CD8-positive, alpha-beta memory T cell (primary cell): ENCODE results near the gene IMP4. TPM values are rescaled to one million over a fixed set of nuclear protein-coding genes. Genes with fewer than 3 reads are reported as not detected.

Experiments used
- CTCF ChIA-PET: fragments of 350-600 bp; sonication (Branson Sonifier 250); formaldehyde crosslinking; loops from one replicate; lab custom pipeline; 2021; ENCODE audit warnings: antibody characterized with exemption; lab: Charles Lee
- POLR2A ChIA-PET: fragments of 350-600 bp; sonication (Branson Sonifier 250); formaldehyde crosslinking; loops from one replicate; lab custom pipeline; 2021; ENCODE audit warnings: antibody characterized with exemption; lab: Charles Lee
- DNase-seq, 5 donors: peaks; one replicate each; pipeline versions ENCODE4 v3.0.0 to v3.0.0-alpha.2; 2020 to 2022; ENCODE audit warnings: mixed read lengths in 1 of 5
- H3K27ac ChIP-seq: one replicate; pipeline ENCODE4 v1.7.0; 2013; ENCODE audit warnings: low read depth, mild to moderate bottlenecking, low read length, moderate library complexity
- H3K27me3 ChIP-seq: 2 replicates; pipeline ENCODE4 v1.7.0; 2013; ENCODE audit warnings: low read length, mild to moderate bottlenecking; ENCODE audit not compliant: insufficient read depth, poor library complexity, severe bottlenecking
- H3K36me3 ChIP-seq: 2 replicates; pipeline ENCODE4 v1.7.0; 2013; ENCODE audit warnings: mild to moderate bottlenecking, low read length, moderate library complexity; ENCODE audit not compliant: insufficient read depth
- H3K4me1 ChIP-seq: 2 replicates; pipeline ENCODE4 v1.7.0; 2013; ENCODE audit warnings: mild to moderate bottlenecking, low read length, moderate library complexity; ENCODE audit not compliant: insufficient read depth
- H3K4me3 ChIP-seq: 2 replicates; pipeline ENCODE4 v1.7.0; 2013; ENCODE audit warnings: mild to moderate bottlenecking, low read length
- H3K9me3 ChIP-seq: 2 replicates; pipeline ENCODE4 v1.7.0; 2013; ENCODE audit warnings: mild to moderate bottlenecking, low read length
- H3K27ac Mint-ChIP-seq, 8 donors: one replicate each; pipeline ENCODE4 v1.8.0; 2020 to 2021; ENCODE audit warnings: mixed read lengths in 8 of 8, mild to moderate bottlenecking in 6 of 8, inconsistent platforms in 3 of 8, moderate library complexity in 3 of 8
- H3K27me3 Mint-ChIP-seq, 2 donors: one replicate each; pipeline ENCODE4 v1.8.0; 2020 to 2021; ENCODE audit warnings: mixed read lengths in 2 of 2, mild to moderate bottlenecking in 1 of 2, moderate library complexity in 1 of 2
- H3K36me3 Mint-ChIP-seq, 3 donors: one replicate each; pipeline ENCODE4 v1.8.0; 2020 to 2021; ENCODE audit warnings: mixed read lengths in 3 of 3, inconsistent platforms in 1 of 3, mild to moderate bottlenecking in 1 of 3
- H3K4me1 Mint-ChIP-seq, 3 donors: one replicate each; pipeline ENCODE4 v1.8.0; 2020 to 2021; ENCODE audit warnings: mixed read lengths in 3 of 3, inconsistent platforms in 1 of 3, mild to moderate bottlenecking in 1 of 3
- H3K4me3 Mint-ChIP-seq, 7 donors: one replicate each; pipeline ENCODE4 v1.8.0; 2020 to 2021; ENCODE audit warnings: mixed read lengths in 7 of 7, mild to moderate bottlenecking in 6 of 7, moderate library complexity in 4 of 7, inconsistent platforms in 2 of 7
- H3K9me3 Mint-ChIP-seq, 5 donors: one replicate each; pipeline ENCODE4 v1.8.0; 2020 to 2022; ENCODE audit warnings: mixed read lengths in 5 of 5, mild to moderate bottlenecking in 3 of 5, moderate library complexity in 2 of 5, inconsistent platforms in 1 of 5
- polyA plus RNA-seq: library from polyadenylated mRNA; unstranded; fragments of 300-500 nt; fragmentation: Illumina TruSeq; gene quantifications from one replicate; pipeline ENCODE4 v1.2.3, GENCODE V29; 2021
- total RNA-seq, 2 experiments: library from RNA; stranded (reverse); gene quantifications; one replicate each; pipeline ENCODE4 v1.2.3, GENCODE V29; 2021

The IMP4 gene
- total and polyA plus RNA-seq, 3 experiments from 2014 or later, result 86.8 to 239 (median 227) TPM

- no peak for DNase-seq
- Histone ChIP-seq H3K27me3 (no peaks in the 10 kb centered on the region), H3K9me3 (no peaks in the 10 kb centered on the region), H3K4me1 (peaks cover 40% of the 10 kb centered on the region), H3K4me3 (no peak overlapping the region), H3K27ac (no peak overlapping the region), H3K36me3 (no peaks in the 10 kb centered on the region)
- ChIA-PET POLR2A (no interaction called here), CTCF (no interaction called here)
- Mint-ChIP-seq H3K36me3 (peaks cover 5 to 37% (median 7%) of the 10 kb centered on the region in 3 donors), H3K4me1 (peaks cover 66 to 94% (median 92%) of the 10 kb centered on the region in 3 donors), H3K4me3 (peak overlapping the region in 3 of 7 donors; percentile 28 to 92 (median 48)), H3K9me3 (no peaks in the 10 kb centered on the region), H3K27me3 (no peaks in the 10 kb centered on the region), H3K27ac (peak overlapping the region; percentile 28 to 96 (median 58))
These were observed 32.9 kb downstream of the IMP4 start for GRCh38 chr2:130375291-130376266.

GRCh38 chr2:130376433-130377293 is 34.0 kb downstream of the IMP4 start:
- POLR2A ChIA-PET, result interaction anchor here (1.1 kb wide), 1 partner anchor 34 kb away, joined by 3 read pairs; the partner anchor contains the start of gene IMP4
- Mint-ChIP-seq H3K36me3 (peaks cover 5 to 45% (median 10%) of the 10 kb centered on the region in 3 donors), H3K27me3 (no peaks in the 10 kb centered on the region)

GRCh38 chr2:130377491-130377890 is 34.8 kb downstream of the IMP4 start:
- Histone ChIP-seq H3K27me3 (no peaks in the 10 kb centered on the region), H3K9me3 (no peaks in the 10 kb centered on the region), H3K4me1 (peaks cover 30% of the 10 kb centered on the region), H3K36me3 (no peaks in the 10 kb centered on the region), H3K27ac (no peak overlapping the region), H3K4me3 (no peak overlapping the region)
- POLR2A ChIA-PET, result interaction anchor here (1.1 kb wide), 1 partner anchor 35 kb away, joined by 3 read pairs; the partner anchor contains the start of gene IMP4
- Mint-ChIP-seq H3K27ac (peak overlapping the region in 7 of 8 donors; percentile 29 to 96 (median 47)), H3K9me3 (no peaks in the 10 kb centered on the region), H3K36me3 (peaks cover 5 to 49% (median 12%) of the 10 kb centered on the region in 3 donors), H3K4me3 (peak overlapping the region in 2 of 7 donors; percentile 67 to 69), H3K27me3 (no peaks in the 10 kb centered on the region), H3K4me1 (peaks cover 58 to 81% (median 79%) of the 10 kb centered on the region in 3 donors)
- CTCF ChIA-PET, result interaction anchor here (1.3 to 2.2 kb wide), 3 partner anchors 8 to 35 kb away, joined by 4 to 10 read pairs (median 4); partner anchors contain the start of genes IMP4 and PTPN18
- DNase-seq, result no peak

More at GRCh38 chr2:130376433-130377293, 34.0 kb downstream of the IMP4 start:
- CTCF ChIA-PET, result interaction anchor here (1.4 to 2.2 kb wide), 2 partner anchors 9 to 34 kb away, joined by 4 to 10 read pairs; partner anchors contain the start of gene IMP4
- H3K9me3 Mint-ChIP-seq, result no peaks in the 10 kb centered on the region
- H3K9me3 ChIP-seq, result no peaks in the 10 kb centered on the region
- no peaks in the 10 kb centered on the region for H3K36me3 ChIP-seq
- H3K27ac Mint-ChIP-seq, result peak overlapping the region; percentile 33 to 96 (median 58)
- H3K27me3 ChIP-seq, result no peaks in the 10 kb centered on the region
- peak overlapping the region in 3 of 7 donors; percentile 17 to 92 (median 43) for H3K4me3 Mint-ChIP-seq
- no peak overlapping the region for H3K27ac ChIP-seq
- H3K4me3 ChIP-seq, result no peak overlapping the region
- peaks cover 59 to 86% (median 83%) of the 10 kb centered on the region in 3 donors for H3K4me1 Mint-ChIP-seq
- no peak for DNase-seq
- H3K4me1 ChIP-seq, result peaks cover 30% of the 10 kb centered on the region

DNA sequence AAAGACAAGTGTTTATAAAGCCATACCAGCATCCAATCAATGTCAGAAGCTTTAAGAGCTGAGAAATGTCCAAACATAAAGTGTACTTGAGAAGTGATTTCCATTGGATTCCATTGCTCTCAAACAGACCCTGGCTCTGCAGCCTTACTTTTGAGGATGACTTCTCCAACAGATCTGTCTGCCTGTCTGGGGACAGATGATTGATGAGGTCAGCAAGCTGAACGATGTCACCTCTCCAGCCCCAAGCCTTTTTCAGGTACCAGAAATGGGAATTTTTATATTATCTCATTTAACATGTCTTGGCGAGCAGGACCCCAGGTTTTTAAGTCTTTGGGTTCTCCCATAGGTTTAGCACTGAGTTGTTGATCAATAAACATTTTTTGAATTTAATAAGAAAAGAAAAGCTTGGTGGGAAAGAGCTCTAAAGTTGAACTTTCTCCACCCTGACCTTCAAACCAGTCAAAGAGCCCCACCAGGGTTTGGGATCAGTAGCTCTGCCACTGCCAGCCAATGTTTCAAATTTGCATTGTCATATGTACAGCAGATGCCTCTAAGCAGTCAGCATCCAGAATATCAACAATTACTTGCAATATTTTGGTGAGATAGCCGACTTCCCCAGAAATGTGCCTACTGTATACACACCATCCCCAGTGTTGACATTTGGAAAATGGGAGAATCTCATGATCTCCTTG is 35.7 kb downstream of the IMP4 start:
- no peak overlapping the region for H3K4me3 Mint-ChIP-seq
- DNase-seq, result no peak
- Histone ChIP-seq H3K36me3 (no peaks in the 10 kb centered on the region), H3K4me1 (peaks cover 24% of the 10 kb centered on the region), H3K9me3 (no peaks in the 10 kb centered on the region), H3K27ac (no peak overlapping the region), H3K27me3 (no peaks in the 10 kb centered on the region), H3K4me3 (no peak overlapping the region)
- peak overlapping the region in 4 of 8 donors; percentile 11 to 81 (median 36) for H3K27ac Mint-ChIP-seq
- no peaks in the 10 kb centered on the region for H3K9me3 Mint-ChIP-seq
- H3K4me1 Mint-ChIP-seq, result peaks cover 52 to 74% (median 74%) of the 10 kb centered on the region in 3 donors
- H3K27me3 Mint-ChIP-seq, result no peaks in the 10 kb centered on the region
- peaks cover 5 to 52% (median 18%) of the 10 kb centered on the region in 3 donors for H3K36me3 Mint-ChIP-seq
- POLR2A ChIA-PET, result interaction anchor here (2.4 kb wide), 1 partner anchor 36 kb away, joined by 8 read pairs; the partner anchor contains the start of gene IMP4
- CTCF ChIA-PET, result interaction anchor here (1.3 to 2.2 kb wide), 2 partner anchors 23 to 36 kb away, joined by 4 to 10 read pairs; partner anchors contain the start of genes IMP4 and PTPN18

DNA sequence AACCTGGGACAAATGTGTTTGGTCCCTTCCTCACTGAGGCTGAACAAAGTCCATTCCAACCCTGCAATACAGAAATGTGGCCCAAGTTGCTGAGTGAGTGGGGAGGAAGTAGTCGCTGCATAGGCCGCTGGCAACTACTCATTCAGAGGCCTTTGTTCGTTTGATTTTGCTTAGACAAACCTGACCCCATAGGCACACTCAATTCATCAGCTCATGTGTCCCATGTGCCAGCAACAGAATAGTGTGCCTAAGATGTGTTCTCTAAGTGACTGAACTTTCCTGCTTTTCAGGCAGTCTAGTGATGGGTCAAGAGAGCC is 36.2 kb downstream of the IMP4 start:
- no peak overlapping the region for H3K4me3 Mint-ChIP-seq
- ChIA-PET POLR2A (interaction anchor here (2.4 kb wide), 1 partner anchor 36 kb away, joined by 8 read pairs; the partner anchor contains the start of gene IMP4), CTCF (interaction anchor here (1.3 to 2.2 kb wide), 2 partner anchors 23 to 36 kb away, joined by 4 to 10 read pairs; partner anchors contain the start of genes IMP4 and PTPN18)
- H3K36me3 Mint-ChIP-seq, result peaks cover 5 to 52% (median 17%) of the 10 kb centered on the region in 3 donors
- Histone ChIP-seq H3K27ac (no peak overlapping the region), H3K4me1 (peaks cover 22% of the 10 kb centered on the region), H3K4me3 (no peak overlapping the region), H3K36me3 (no peaks in the 10 kb centered on the region), H3K9me3 (no peaks in the 10 kb centered on the region), H3K27me3 (no peaks in the 10 kb centered on the region)
- DNase-seq, result no peak
- no peaks in the 10 kb centered on the region for H3K9me3 Mint-ChIP-seq
- peaks cover 47 to 69% (median 69%) of the 10 kb centered on the region in 3 donors for H3K4me1 Mint-ChIP-seq
- H3K27me3 Mint-ChIP-seq, result no peaks in the 10 kb centered on the region
- peak overlapping the region in 2 of 8 donors; percentile 11 to 21 for H3K27ac Mint-ChIP-seq

DNA sequence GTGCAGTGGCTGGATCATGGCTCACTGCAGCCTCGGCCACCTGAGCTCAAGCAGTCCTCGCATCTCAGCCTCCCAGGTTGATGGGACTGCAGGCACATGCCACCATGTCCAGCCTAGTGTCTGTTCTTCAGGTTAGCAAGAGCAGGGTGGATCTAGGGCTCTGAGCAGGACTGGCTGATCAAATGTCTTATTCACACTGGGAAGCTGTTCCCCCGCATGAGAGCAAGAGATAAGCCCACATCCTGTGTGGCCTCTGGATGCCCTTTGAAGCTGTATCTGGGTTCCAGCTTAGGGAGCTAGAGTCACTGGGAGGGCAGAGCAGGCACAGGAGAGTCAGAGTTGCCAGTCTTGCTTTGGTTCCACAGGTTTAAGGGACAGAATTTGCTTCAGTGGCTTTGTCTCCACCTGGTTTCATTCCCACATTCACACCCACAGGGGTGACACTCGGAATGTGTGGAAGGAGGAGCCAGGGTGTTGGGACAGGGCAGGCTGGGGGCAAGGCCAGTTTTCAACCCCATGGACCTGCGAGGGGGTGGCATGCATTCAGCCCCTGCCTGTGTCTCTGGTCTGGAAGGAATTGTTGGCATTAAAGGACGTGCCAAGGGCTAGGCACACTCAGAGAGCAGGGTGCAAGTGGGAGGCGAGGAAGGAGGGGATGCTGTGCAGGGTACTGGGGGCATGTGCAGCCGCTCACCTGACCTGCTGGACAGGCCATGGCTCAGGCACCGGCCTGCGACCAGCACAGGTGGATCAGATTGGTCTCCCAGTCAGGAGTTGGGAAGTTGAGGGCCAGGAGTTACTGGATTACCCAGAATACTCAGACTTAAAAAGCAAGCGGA is 37.6 kb downstream of the IMP4 start:
- peaks cover 0 to 44% (median 15%) of the 10 kb centered on the region in 3 donors for H3K36me3 Mint-ChIP-seq
- no peak for DNase-seq
- Histone ChIP-seq H3K36me3 (no peaks in the 10 kb centered on the region), H3K27ac (no peak overlapping the region), H3K4me3 (no peak overlapping the region), H3K9me3 (no peaks in the 10 kb centered on the region), H3K27me3 (no peaks in the 10 kb centered on the region), H3K4me1 (peaks cover 22% of the 10 kb centered on the region)
- no peaks in the 10 kb centered on the region for H3K9me3 Mint-ChIP-seq
- H3K4me3 Mint-ChIP-seq, result no peak overlapping the region
- peak overlapping the region in 4 of 8 donors; percentile 12 to 64 (median 34) for H3K27ac Mint-ChIP-seq
- ChIA-PET POLR2A (interaction anchor here (2.4 kb wide), 1 partner anchor 38 kb away, joined by 8 read pairs; the partner anchor contains the start of gene IMP4), CTCF (no interaction called here)
- H3K4me1 Mint-ChIP-seq, result peaks cover 36 to 55% (median 55%) of the 10 kb centered on the region in 3 donors
- no peaks in the 10 kb centered on the region for H3K27me3 Mint-ChIP-seq
